HepG2 (cell line): ENCODE measurements around the gene OR2T10.

Experiments used
- ELF4 ChIP-seq: sonication (generic); formaldehyde crosslinking; IDR thresholded peaks from 2 replicates; pipeline ENCODE4 v1.5.0; 2020; ENCODE audit warnings: missing genetic modification reagents, mild to moderate bottlenecking, moderate library complexity, borderline replicate concordance
- ETV6 ChIP-seq: sonication (generic); formaldehyde crosslinking; conservative IDR thresholded peaks from 2 replicates; pipeline ENCODE4 v1.4.0; 2020; ENCODE audit warnings: missing genetic modification reagents
- KDM1A ChIP-seq: IDR thresholded peaks from 2 replicates; pipeline ENCODE4 v1.6.1; 2016; ENCODE audit warnings: missing compliant biosample characterization
- PHF8 ChIP-seq: sonication (generic); formaldehyde crosslinking; IDR thresholded peaks from 2 replicates; pipeline ENCODE4 v1.5.0; 2020; ENCODE audit warnings: missing genetic modification reagents
- ZFY ChIP-seq: sonication (generic); formaldehyde crosslinking; IDR thresholded peaks from 2 replicates; pipeline ENCODE4 v1.4.0; 2020; ENCODE audit warnings: missing genetic modification reagents
- ZKSCAN1 ChIP-seq: fragments of 150-350 bp; IDR thresholded peaks from 2 replicates; pipeline ENCODE4 v1.6.1; 2014; ENCODE audit warnings: low read length
- ZNF274 ChIP-seq: sonication (generic); formaldehyde crosslinking; IDR thresholded peaks from 2 replicates; pipeline ENCODE4 v1.5.1; 2020; ENCODE audit warnings: mild to moderate bottlenecking, missing genetic modification reagents
- ZNF513 ChIP-seq: sonication (generic); formaldehyde crosslinking; conservative IDR thresholded peaks from 2 replicates; pipeline ENCODE4 v1.5.0; 2020; ENCODE audit warnings: missing genetic modification reagents
- ZNF660 ChIP-seq: sonication (generic); formaldehyde crosslinking; IDR thresholded peaks from 2 replicates; pipeline ENCODE4 v1.5.1; 2020; ENCODE audit warnings: mild to moderate bottlenecking, low read depth, missing genetic modification reagents, borderline replicate concordance
- ZNF777 ChIP-seq: sonication (generic); formaldehyde crosslinking; IDR thresholded peaks from 2 replicates; pipeline ENCODE4 v1.4.0; 2020; ENCODE audit warnings: missing genetic modification reagents
- TF ChIP-seq, protein P1 (sequence below), 2 experiments: IDR thresholded peaks; 2 replicates each; pipeline ENCODE4 v1.6.1; 2011 to 2012; ENCODE audit warnings: low read length in 2 of 2, borderline replicate concordance in 1 of 2, low read depth in 1 of 2, mild to moderate bottlenecking in 1 of 2, moderate library complexity in 1 of 2
- TF ChIP-seq, protein P2 (sequence below): sonication (generic); formaldehyde crosslinking; IDR thresholded peaks from 2 replicates; pipeline ENCODE4 v1.4.0; 2020; ENCODE audit warnings: missing genetic modification reagents
- TF ChIP-seq, protein P3 (sequence below): sonication (generic); formaldehyde crosslinking; IDR thresholded peaks from 2 replicates; pipeline ENCODE4 v1.5.0; 2020; ENCODE audit warnings: mild to moderate bottlenecking, missing genetic modification reagents, moderate library complexity

DNA sequence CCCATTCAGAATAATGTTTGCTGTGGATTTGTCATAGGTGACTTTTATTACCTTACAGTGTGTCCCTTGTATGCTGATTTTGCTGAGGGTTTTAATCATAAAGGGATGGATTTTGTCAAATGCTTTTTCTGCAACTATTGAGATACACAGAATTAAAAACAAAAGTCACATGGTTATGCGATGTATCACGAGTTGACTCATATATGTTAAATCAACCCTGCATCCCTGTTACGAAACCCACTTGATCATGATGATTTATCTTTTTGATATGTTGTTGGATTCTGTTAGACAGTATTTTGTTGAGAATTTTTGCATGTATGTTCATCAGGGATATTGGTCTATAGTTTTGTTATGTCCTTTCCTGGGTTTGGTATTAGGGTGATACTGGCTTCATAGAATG, 12.2 kb downstream of the OR2T10 start:
- TF ChIP-seq ZFY: no peak
- TF ChIP-seq ZNF660 (CRISPR knock-in tag): no peak
- TF ChIP-seq, protein P1, sequence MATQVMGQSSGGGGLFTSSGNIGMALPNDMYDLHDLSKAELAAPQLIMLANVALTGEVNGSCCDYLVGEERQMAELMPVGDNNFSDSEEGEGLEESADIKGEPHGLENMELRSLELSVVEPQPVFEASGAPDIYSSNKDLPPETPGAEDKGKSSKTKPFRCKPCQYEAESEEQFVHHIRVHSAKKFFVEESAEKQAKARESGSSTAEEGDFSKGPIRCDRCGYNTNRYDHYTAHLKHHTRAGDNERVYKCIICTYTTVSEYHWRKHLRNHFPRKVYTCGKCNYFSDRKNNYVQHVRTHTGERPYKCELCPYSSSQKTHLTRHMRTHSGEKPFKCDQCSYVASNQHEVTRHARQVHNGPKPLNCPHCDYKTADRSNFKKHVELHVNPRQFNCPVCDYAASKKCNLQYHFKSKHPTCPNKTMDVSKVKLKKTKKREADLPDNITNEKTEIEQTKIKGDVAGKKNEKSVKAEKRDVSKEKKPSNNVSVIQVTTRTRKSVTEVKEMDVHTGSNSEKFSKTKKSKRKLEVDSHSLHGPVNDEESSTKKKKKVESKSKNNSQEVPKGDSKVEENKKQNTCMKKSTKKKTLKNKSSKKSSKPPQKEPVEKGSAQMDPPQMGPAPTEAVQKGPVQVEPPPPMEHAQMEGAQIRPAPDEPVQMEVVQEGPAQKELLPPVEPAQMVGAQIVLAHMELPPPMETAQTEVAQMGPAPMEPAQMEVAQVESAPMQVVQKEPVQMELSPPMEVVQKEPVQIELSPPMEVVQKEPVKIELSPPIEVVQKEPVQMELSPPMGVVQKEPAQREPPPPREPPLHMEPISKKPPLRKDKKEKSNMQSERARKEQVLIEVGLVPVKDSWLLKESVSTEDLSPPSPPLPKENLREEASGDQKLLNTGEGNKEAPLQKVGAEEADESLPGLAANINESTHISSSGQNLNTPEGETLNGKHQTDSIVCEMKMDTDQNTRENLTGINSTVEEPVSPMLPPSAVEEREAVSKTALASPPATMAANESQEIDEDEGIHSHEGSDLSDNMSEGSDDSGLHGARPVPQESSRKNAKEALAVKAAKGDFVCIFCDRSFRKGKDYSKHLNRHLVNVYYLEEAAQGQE (IDR thresholded peaks at IDR 0.05; ENCODE audit: borderline replicate concordance in 1 of 2, low read depth in 1 of 2, low read length in 2 of 2): no peak
- TF ChIP-seq ELF4 (CRISPR knock-in tag): no peak
- no peak for TF ChIP-seq ZNF513 (CRISPR knock-in tag)
- TF ChIP-seq, protein P2, sequence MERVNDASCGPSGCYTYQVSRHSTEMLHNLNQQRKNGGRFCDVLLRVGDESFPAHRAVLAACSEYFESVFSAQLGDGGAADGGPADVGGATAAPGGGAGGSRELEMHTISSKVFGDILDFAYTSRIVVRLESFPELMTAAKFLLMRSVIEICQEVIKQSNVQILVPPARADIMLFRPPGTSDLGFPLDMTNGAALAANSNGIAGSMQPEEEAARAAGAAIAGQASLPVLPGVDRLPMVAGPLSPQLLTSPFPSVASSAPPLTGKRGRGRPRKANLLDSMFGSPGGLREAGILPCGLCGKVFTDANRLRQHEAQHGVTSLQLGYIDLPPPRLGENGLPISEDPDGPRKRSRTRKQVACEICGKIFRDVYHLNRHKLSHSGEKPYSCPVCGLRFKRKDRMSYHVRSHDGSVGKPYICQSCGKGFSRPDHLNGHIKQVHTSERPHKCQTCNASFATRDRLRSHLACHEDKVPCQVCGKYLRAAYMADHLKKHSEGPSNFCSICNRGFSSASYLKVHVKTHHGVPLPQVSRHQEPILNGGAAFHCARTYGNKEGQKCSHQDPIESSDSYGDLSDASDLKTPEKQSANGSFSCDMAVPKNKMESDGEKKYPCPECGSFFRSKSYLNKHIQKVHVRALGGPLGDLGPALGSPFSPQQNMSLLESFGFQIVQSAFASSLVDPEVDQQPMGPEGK (CRISPR knock-in tag): no peak
- TF ChIP-seq, protein P3, sequence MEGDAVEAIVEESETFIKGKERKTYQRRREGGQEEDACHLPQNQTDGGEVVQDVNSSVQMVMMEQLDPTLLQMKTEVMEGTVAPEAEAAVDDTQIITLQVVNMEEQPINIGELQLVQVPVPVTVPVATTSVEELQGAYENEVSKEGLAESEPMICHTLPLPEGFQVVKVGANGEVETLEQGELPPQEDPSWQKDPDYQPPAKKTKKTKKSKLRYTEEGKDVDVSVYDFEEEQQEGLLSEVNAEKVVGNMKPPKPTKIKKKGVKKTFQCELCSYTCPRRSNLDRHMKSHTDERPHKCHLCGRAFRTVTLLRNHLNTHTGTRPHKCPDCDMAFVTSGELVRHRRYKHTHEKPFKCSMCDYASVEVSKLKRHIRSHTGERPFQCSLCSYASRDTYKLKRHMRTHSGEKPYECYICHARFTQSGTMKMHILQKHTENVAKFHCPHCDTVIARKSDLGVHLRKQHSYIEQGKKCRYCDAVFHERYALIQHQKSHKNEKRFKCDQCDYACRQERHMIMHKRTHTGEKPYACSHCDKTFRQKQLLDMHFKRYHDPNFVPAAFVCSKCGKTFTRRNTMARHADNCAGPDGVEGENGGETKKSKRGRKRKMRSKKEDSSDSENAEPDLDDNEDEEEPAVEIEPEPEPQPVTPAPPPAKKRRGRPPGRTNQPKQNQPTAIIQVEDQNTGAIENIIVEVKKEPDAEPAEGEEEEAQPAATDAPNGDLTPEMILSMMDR: no peak
- TF ChIP-seq KDM1A: no peak
- TF ChIP-seq ETV6: no peak
- no peak for TF ChIP-seq ZNF274
- TF ChIP-seq PHF8: no peak
- no peak for TF ChIP-seq ZKSCAN1
- TF ChIP-seq ZNF777 (CRISPR knock-in tag): no peak
